Measurements from ENCODE around the gene CPLX1.

Gene CPLX1

DNA sequence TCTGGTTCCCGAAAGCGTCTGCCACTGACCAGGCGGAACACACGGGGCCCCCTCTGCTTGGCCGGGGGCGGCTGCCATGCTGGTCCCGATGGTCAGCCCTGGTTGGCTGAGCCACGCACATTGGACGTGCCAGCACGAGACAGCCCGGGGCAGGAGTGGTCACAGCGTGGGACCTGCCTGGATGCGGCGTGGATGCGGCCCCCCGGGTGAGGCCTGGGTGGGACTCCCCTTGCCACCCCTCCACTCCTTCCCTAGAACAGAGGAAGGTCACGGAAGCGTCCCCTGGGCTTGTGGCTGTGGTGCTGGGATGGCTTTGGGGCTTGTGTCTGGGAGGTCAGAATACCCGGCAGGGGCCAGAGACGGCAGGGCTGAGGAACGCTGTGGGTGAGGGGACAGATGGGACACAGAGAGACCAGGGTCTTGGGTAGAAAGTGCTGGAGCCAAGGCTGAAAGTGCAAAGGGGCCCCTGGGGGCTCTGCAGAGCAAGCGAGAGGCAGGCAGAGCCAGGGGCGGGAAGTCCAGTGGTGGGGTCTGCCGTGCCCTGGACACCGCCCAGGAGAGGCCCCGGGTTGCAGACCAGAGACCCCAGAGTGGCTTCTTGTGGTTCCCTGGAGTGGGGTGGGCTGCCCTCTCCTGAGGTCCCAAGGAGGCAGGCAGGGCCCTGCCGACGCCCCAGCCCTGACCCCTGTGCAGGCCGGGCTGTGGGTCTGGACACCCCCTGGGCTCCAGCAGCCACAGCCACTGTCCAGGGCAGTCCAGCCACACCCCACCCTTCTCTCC, 8.6 kb upstream of the CPLX1 start:
- TF ChIP-seq, protein P1, sequence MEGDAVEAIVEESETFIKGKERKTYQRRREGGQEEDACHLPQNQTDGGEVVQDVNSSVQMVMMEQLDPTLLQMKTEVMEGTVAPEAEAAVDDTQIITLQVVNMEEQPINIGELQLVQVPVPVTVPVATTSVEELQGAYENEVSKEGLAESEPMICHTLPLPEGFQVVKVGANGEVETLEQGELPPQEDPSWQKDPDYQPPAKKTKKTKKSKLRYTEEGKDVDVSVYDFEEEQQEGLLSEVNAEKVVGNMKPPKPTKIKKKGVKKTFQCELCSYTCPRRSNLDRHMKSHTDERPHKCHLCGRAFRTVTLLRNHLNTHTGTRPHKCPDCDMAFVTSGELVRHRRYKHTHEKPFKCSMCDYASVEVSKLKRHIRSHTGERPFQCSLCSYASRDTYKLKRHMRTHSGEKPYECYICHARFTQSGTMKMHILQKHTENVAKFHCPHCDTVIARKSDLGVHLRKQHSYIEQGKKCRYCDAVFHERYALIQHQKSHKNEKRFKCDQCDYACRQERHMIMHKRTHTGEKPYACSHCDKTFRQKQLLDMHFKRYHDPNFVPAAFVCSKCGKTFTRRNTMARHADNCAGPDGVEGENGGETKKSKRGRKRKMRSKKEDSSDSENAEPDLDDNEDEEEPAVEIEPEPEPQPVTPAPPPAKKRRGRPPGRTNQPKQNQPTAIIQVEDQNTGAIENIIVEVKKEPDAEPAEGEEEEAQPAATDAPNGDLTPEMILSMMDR (IDR thresholded peaks at IDR 0.05; ENCODE audit: low read depth, low read length, missing control alignments), result no peak
- in situ Hi-C loops (cut with HindIII; ENCODE audit: low sequenced_read_pairs), result no loop called here
- no peak for DNase-seq (ENCODE audit: low read depth)
- no peak overlapping the region for H3K4me3 ChIP-seq (ENCODE audit: low read depth, low read length)

DNA sequence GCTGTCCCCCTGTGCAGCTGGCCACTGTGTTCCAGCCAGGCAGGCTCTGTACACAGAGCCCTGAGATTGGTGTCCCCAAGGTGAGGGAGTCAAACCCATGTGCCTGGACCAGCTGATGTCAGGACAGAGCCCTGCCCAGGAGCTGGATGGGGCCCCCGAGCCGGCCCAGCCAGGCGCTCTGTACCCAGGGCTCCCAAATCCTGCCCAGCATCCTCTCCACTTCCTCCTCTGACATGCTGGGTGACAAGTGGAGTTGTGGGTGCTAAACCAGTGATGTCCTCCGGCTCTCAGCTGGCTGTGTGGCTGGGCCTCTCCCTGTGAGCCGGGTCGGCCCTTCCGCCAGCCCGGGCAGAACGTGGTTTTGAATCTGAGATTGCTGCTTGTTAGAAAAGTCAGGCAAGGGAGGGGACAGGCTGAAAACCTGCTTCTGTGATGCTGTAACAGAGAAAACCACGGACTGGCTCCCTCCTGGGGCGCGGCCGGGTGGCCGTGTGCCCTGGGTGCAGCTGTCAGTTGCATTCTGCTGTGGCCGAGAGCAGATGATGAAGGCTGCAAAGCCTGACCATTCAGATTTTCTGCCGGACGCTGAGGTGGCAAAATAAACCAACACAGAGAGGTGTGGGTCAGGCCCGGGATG, 7.9 kb upstream of the CPLX1 start:
- no peak overlapping the region for H3K4me3 ChIP-seq (ENCODE audit: low read depth, low read length)
- in situ Hi-C loops (cut with HindIII; ENCODE audit: low sequenced_read_pairs), result no loop called here
- DNase-seq (ENCODE audit: low read depth), result no peak
- TF ChIP-seq, protein P1 (IDR thresholded peaks at IDR 0.05; ENCODE audit: low read depth, low read length, missing control alignments), result no peak

DNA sequence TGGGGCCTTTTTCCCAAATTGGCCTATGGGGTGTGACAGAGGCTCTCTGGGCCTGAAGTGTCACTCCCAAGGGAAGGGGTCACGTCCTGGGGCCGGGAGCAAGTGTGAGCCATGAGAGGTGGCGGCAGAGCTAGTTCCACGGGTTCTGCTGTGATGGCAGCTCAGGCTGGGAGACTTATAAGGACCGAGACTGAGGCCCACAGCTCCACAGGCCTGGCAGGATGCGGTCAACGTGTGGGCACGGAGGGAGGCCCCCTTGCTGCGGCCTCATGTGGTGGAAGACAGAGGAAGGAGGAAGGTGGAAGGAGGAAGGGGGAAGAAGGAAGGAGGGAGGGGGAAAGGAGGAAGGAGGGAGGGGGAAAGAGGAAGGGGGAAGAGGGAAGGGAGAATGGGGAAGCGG, 7.2 kb upstream of the CPLX1 start:
- DNase-seq (ENCODE audit: low read depth), result no peak
- TF ChIP-seq, protein P1 (IDR thresholded peaks at IDR 0.05; ENCODE audit: low read depth, low read length, missing control alignments), result no peak
- in situ Hi-C loops (cut with HindIII; ENCODE audit: low sequenced_read_pairs), result no loop called here
- no peak overlapping the region for H3K4me3 ChIP-seq (ENCODE audit: low read depth, low read length)

DNA sequence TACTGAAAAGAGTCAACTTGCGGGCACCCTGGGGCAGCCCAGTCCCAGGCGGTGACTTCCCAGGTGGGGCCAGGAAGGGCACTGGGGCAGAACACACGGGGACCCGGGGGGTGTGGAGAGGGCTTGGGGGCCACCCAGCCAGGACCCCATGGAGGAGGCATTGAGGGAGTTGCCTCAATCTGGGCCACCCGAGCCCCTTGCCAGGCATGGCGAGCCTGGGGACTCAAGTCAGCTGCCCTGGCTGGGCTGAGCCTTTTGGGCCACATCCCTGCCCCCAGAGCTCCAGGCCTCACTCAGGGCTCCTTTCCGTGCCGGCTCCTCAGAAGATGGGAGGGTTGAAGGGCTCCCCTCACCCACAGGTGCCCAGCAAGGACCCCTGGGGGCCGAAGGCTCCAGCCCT, 6.6 kb upstream of the CPLX1 start:
- TF ChIP-seq, protein P1 (IDR thresholded peaks at IDR 0.05; ENCODE audit: low read depth, low read length, missing control alignments), result no peak
- DNase-seq (ENCODE audit: low read depth), result no peak
- H3K4me3 ChIP-seq (ENCODE audit: low read depth, low read length), result no peak overlapping the region
- in situ Hi-C loops (cut with HindIII; ENCODE audit: low sequenced_read_pairs), result no loop called here

DNA sequence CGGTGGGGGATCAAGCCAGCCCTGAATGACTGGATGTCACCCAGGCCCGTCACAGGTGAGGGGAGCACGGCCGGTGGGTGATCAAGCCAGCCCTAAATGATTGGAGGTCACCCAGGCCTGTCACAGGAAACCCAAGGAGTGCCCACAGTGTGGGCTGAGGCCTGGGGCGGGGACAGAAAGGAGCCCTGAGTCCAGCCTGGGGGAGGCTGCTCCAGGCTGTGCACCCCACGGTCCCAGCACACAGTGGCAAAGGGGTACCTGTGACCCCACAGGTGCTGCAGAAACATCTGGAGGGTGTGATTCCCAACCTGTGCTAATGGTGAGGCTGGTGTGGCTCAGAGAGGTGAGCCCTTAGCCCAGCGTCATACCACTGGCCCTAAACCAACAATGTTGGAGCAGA, 6.2 kb upstream of the CPLX1 start:
- in situ Hi-C loops (cut with HindIII; ENCODE audit: low sequenced_read_pairs), result no loop called here
- TF ChIP-seq, protein P1 (IDR thresholded peaks at IDR 0.05; ENCODE audit: low read depth, low read length, missing control alignments), result no peak

DNA sequence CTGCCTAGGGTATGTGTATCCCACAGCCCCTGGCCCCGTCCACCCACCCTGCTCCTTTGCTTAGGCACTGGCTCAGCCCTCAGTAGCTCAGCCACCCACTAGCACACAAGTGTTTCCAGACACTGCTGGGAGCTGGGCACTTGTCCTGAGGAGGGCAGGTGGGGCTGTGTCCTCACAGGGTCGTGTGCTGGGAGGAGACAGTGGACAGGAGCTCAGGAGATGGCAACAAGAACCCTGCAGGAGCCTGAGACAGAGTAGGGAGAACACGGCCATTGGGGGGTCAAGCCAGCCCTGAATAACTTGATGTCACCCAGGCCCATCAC, 5.5 kb upstream of the CPLX1 start:
- H3K4me3 ChIP-seq (ENCODE audit: low read depth, low read length), result no peak overlapping the region
- TF ChIP-seq, protein P1 (IDR thresholded peaks at IDR 0.05; ENCODE audit: low read depth, low read length, missing control alignments), result no peak
- no peak for DNase-seq (ENCODE audit: low read depth)
- in situ Hi-C loops (cut with HindIII; ENCODE audit: low sequenced_read_pairs), result no loop called here

More for the DNA sequence above, 6.2 kb upstream of the CPLX1 start:
- H3K4me3 ChIP-seq (ENCODE audit: low read depth, low read length), result no peak overlapping the region
- no peak for DNase-seq (ENCODE audit: low read depth)
